Stimulated activated CD8-positive, alpha-beta memory T cell treated with anti-CD3 and anti-CD28 coated beads, Interleukin-15, amount 100 ng/mL, for 48 hours (primary cell): Measurements from ENCODE around the gene LZTS3.
"Not testable (repeated sequence)": the region's sequence is repeated elsewhere in the genome, so short reads cannot be mapped to it uniquely, and the experiment has no call there.

Experiments
- DNase-seq, 2 donors: peaks; one replicate each; pipeline ENCODE4 v3.0.0-alpha.2; 2020; ENCODE audit warnings: low read depth in 2 of 2

LZTS3 gene

DNA sequence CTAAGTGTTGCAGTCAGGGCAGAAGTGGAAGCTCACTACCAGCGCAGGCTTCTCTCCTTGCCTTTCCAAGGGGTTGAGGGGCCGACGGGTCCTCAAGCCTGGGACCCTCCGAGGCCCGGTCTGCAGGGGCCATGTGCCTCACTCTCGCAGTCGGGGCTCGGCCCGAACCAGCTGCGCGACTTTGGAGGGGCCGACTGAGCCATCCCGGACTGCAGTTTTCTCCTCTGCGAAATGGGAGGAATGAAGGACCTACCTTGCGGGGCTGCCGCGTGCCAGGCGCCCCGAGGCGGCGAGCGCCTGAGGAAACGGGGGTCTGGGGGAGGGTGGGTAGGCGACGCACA lies 5.6 kb downstream of the LZTS3 start:
- no peak for DNase-seq

DNA sequence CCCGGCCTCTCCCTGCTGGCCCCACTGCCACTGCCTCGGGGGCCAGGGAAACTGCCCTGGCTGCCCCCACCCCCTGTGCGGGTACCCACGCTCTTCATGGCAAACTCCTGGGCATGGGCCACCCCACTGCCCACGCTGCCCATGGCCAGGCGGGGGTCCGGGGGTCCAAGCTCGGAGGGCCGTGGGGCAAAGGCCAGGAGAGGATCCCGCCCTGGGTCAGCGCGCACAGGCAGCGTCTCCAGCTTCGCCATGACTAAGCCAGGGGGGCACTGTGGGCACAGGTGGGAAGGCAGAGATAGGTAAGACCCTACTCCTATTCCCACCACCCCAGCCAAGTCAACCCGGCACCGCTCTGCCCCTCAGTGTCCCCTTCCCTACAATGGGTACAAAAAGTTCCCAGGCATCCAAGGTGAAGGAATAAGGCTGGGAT lies 6.4 kb downstream of the LZTS3 start:
- DNase-seq, result no peak

DNA sequence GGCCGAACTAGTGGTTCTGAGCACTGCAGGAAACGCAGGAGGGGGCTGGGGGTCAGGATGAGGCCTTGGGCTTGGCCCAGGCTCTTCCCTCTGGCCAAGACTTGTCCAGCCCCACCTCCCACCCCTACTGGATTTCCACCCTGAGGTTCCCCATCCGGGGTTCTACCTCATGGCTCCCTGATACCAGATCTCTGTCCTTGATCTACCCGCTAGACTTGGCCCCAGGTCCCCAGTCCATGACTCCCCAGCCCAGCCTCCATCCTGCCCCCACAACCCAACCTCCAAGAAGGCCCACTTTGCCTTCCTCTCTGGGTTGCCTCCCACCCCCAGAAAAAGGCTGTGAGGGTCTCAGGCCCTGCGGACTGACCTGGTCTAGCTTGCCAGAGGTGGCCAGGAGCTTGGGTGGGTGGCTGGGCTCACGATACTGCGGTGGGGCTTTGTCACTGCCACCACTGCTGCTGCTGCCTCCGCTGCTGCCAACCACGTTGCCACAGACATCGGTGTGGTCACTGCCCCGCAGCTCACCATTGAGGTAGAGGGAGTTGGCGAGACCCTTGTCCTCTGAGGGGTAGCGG lies 6.9 kb downstream of the LZTS3 start:
- DNase-seq, result no peak

DNA sequence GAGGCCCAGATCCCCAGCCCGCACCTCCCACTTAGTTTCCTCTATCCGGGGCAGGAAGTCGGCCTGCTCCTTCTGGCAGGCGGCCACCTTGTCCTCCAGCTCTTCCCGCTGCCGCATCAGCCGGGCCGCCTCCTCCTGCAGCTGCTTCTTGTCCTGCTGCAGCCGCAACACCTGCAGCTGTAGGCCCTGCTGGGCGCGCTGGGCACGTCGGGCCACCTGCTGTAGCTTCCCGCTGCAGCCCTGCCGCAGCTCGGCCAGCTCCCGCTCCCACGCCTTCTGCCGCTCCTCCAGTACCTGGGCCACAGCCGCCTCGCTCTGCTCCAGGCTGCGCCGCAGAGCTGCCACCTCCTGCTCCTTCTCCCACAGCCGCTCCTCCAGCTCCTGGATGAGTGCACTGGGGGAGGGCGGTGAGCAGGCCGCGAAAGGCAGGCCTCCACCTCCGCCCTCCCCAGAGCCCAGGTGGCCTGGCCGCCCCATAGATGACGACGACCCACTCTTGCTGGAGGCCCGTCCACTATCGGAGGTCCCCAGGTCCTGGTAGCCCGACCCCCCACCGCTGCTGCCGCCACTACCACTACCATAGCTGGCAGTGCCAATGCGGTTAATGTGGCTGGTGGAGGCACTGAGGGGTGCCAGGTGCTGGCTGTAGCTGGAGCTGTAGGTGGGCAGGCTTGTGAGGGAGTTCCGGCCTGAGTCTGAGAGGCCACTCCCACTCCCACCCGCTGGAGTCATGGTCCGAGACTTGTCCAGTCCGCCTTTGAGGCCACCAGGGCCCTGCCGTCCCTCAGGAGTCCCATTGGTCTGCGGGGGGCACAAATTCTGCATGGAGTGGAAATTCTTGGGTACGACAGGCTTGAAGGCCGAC lies 7.6 kb downstream of the LZTS3 start:
- no peak for DNase-seq

DNA sequence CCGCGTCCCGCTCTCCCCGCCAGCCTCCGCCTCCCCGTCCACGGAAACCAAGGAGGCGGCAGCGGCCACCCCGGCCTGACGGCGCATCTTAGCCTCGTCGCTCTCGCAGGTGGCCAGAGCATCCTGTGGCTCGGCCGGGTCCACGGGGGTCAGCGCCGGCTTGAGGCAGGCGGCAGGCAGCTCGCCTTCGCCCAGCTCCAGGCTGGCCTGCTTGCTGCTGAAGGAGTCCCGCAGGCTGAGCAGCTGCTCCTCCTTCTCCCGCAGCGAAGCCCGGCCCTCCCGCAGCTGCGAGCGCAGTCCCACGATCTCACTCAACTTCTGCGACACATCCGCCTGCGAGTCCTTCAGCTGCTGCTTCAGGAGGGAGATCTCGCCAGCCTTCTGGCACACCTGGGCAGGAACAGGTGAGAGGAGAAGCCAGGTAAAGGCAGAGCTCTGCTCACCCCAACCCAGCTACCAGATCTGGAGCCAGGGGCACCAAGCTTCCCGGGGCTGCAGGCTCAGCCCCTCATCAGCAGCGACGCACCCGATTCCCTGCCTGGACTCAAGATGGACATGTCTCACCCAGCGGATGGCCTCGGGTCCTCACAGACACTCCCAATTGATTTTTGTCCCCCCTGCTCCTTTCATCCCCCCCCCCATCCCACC lies 8.5 kb downstream of the LZTS3 start:
- DNase-seq, result no peak

DNA sequence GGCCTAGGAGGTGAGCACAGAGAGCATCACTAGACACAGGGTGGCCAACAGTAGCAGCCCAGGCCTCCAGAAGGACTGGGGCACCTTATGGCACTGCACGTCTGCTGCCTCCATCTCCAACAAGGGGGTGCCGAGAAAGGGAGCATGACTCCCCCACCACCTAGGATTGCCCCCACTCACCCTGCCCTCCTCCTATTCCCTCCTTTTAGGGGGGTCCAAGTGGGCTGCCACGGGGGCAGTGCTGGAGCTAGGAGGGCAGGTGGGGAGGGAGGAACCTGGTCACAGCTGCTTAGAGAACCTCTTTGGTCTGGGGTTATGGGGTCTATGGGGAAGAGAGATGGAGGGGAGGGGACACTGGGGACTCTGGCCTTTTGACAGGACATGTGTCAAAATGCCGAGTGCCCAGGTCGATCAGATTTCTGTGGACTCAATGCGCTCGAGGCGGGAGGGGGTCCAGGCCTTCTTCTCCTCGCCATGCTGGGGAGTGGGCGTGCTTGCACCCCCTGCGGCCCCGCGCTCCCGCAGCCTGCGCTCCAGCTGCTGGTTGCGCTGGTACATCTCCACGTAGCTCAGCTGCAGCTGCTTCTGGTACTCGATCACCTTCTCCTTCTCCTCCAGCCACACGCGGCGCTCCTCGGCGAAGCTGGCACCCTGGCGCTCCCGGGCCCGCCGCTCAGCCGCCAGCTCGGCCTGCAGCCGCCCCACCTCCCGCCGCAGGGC lies 9.1 kb downstream of the LZTS3 start:
- no peak for DNase-seq

DNA sequence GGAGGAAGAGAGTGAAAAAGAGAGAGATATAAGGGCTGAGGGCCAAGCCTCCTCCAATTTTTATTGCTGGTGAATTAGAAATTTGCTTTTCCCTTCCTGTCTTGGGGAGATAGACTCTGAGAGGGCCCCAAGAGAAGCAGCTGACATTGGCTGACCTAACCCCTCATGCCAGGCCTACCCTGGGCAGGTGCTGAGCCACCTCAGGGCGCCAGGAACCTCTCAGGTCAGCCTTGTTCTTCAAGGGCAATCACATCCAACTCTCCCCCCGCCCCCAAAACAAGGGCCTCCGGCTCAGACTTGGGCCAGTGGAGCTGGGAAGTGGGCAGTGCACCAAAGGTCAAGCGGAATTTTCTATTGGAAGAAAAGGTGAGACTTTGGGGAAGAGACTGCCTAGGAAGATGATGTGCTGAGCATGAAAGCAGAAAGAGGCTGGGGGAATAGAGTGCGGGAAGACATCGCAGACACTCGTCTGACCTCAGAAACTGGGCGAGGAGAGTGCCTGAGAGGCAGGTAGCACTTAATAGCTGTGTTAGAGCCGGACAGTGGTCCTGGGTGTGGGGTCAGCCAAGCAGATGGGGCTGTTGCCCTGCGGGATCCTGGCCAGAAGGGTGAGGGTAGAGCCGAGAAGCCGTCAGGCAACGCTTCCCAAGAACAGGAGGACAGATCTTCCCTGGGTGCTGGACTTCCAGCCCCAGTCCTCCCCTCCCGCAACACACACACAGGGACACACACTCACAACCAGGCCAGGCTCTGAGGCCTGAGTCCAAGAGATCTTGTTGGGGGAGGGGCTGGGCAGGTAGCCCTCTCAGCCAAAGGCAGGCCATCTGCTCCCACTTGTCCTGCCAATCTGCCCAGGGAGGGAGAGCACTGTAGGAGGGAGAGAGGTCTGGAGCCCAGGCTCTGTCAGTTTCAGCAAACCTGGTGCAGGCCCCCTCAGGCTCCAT lies 10.0 kb downstream of the LZTS3 start:
- DNase-seq, result no peak

DNA sequence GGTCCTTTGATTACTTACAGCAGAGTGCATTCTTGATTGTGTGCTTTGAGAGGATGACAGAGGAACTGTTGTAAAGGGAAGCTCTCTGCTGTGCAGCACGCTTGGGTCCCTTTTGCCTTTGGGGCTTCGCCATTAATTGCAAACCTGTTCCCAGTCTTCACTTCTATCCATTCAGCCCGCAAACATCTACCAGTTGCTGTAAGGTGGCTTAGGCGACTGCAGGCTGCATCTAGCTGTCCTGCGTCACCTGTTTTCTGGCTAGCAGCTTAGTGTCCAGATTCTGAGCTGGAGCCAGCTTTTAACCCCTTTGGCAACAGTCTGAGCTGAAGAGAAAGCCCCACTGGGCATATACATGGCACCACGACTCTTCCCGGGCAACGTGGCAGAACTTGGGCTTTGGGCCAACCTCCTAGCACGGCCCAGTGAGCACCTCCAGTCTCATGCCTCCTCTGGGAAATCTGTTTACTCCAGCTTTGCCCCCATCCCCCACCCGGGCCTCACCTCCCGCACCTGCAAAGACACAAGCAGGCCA lies 11.2 kb downstream of the LZTS3 start:
- DNase-seq, result no peak

DNA sequence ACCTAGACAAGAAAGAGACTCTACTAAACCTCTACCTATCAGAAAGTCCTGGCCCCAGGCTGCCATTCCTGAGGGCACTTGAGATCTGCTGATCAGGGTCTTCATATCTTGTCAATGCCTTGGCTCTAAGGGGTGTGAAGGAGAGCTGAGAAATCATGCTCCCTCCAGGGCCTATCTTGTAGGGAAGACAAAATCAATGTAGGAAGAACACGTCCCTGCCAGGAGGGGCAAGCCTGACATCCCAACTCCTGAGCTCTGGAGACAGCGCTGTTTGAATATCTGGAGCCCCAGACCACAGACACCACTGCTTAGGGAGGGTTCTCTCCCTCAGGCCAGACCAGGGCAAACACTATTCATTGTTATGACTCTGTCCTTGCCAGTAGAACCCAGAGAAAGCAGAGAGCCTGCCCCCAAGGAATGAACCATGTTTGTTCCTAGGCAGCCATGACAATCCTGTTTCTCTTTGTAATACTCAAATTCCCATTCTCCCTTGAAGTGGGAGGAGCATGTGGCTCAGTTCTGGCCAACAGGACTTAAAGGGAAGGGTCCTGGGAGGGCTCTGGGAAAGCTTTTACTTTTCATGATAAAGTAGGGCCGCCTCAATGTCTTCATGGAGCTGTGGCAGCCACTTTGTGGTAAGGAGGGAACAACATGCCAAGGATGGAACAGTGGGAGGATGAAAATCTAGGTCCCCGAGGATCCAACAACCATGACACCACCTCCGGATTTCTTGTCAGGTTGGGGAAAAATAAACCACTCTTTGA lies 11.9 kb downstream of the LZTS3 start:
- no peak for DNase-seq

DNA sequence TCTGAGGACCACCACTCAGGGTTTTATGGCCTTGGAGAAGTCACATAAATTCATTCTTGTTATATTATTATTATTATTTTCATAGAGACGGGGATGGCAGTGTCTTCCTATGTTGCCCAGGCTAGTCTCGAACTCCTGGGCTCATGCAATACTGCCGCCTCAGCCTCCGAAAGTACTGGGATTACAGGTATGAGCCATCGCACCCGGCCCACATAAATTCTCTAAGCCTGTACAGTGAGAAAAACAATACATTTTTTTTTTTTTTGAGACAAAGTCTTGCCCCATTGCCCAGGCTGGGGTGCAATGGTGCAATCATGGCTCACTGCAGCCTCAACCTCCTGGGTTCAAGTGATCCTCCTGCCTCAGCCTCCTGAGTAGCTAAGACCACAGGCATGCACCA lies 12.9 kb downstream of the LZTS3 start:
- no peak for DNase-seq

DNA sequence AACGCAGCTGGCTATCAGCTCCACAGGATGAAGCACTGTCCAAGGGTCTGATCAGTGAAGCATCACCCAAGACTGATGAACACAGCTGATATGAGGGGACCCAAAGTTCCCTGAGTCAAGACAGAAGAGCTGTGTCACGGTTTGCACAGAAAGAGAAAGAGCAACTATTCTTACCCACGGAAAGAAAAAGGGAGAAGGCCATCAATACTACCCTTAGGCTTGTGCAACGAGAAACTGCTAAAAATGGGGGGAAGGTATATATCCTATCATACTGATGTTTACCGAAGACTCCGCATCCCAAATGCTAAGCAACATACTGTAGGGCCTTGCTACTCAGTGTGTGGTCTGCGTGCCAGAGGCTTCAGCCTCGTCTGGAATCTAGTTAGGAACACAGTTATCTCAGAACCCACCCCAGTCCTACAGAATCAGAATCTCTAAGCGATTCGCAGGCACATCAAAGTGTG lies 14.3 kb downstream of the LZTS3 start:
- DNase-seq, result no peak

DNA sequence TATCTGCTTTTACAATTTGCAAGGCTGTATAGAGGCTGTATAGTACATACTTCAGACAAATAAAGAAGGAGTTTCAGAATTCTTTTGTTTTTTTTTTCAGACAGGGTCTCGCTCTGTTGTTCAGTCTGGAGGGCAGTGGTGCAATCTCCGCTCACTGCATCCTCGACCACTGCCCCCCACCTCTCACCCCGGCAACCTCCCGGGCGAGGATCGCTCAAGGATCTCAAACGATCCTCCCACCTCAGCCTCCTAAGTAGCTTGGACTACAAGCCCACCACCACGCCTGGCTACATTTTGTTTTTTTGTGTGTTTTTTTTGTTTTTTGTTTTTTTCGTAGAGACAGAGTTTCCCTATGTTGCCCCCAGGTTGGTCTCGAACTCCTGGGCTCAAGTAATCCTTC lies 15.5 kb downstream of the LZTS3 start:
- DNase-seq, result no peak

DNA sequence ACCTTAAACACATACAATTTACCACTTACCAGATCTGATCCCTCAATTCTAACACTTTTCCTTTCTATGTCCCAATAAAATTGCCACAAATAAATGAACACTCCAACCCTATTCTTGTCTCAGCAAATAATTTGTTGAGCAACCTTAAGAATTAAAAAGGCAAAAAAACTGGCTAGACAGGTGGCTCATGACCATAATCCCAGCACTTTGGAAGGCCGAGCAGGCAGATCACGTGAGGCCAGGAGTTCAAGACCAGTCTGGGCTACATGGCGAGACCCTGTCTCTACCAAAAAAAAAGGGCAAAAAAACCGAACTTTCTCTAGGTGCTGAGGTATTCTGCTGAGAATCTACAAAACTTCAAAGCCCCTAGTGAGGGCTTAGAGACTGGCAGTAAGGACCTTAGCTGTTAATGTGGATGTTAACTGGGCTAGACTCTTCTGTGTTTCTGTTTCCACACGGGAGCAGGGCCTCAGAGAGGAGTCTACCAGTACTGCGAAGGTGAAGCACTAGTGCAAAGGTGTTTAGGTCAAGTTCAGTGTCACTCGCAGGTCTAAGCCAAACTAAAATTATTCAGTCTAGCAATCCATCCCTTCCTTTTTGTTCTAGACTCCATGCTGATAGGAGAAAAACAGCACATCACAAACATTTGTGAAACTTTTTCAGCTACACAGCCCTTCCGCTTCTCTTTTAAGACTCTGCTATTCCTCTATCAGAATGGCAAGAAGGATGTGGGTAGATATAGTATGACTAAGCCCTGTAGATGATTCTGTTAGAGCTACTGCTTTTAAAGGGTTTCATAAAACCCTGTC lies 16.3 kb downstream of the LZTS3 start:
- DNase-seq, result no peak

DNA sequence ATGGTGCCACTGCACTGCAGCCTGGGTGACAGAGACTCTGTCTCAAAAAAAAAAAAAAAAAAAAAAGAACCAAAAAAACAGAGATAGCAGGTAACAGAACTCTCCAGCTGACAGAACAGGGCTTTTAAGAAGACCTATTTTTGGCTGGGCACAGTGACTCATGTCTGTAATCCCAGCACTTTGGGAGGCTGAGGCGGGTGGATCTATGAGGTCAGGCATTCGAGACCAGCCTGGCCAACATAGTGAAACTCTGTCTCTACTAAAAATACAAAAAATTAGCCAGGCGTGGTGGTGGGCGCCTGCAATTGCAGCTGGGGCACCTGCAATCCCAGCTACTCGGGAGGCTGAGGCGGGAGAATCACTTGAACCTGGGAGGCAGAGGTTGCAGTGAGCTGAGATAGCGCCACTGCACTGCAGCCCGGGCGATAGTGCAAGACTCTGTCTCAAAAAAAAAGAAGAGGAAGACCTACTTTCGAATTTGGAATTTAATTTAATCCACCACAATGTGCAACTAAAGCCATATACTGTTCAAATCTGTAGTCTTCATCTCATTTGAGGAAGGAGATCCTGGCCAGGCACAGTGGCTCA lies 21.2 kb downstream of the LZTS3 start:
- DNase-seq, result not testable (repeated sequence)

DNA sequence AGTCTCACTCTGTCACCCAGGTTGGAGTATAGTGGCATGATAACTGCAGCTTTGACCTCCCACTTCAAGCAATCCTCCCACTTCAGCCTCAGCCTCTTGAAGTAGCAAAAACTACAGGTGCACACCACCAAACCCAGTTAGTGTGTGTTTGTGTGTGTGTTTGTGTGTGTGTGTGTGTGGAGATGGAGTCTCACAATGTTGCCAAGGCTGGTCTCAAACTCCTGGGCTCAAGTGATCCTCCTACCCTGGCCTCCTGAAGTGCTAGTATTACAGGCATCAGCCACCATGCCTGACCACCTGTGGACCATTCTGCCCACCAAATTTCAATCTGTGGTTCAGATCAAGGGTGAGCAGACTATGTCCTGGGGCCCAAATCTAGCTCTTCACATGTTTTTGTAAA lies 22.4 kb downstream of the LZTS3 start:
- no peak for DNase-seq

DNA sequence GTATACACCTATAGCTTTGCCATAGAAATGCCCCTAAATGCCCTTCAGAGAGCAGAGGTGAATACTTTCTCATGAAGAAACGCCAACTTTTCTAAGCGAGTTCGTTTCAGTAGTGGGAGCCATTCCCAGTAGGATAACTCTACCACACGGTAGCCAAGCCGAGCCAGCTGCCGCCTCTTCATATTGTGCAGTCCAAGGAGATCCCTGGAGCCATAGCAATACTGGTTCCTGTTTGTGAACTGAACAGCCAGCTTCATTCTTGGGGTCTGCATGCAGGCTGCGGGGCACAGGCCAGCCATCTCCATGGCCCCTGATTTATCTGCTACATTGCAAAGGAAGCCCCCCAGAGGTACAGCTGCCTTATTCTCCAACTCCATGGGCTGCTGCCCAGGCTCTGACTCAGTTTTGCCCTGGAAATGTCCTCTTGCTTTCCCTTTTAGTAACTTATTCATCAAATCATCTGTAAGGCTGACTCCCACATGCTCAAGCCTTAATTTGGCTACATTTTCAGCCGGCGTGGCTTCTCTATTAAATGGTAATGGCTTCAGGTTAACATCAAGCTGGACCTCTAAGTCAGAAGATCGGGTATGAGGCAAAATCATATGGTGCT lies 26.5 kb downstream of the LZTS3 start:
- no peak for DNase-seq

DNA sequence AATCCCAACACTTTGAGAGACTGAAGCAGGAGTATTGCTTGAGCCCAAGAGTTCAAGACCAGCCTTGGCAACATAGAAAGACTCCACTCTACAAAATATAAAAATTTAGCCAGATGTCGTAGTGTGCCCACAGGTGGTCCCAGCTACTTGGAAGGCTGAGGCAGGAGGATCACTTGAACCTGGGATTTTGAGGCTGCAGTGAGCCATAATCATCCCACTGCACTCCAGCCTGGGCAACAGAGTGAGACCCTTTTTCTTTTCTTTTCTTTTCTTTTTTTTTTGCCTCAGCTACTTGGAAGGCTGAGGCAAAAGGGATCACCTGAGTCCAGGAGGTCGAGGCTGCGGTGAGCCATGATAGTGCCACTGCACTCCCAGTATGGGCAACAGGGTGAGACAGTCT lies 31.6 kb downstream of the LZTS3 start:
- no peak for DNase-seq

DNA sequence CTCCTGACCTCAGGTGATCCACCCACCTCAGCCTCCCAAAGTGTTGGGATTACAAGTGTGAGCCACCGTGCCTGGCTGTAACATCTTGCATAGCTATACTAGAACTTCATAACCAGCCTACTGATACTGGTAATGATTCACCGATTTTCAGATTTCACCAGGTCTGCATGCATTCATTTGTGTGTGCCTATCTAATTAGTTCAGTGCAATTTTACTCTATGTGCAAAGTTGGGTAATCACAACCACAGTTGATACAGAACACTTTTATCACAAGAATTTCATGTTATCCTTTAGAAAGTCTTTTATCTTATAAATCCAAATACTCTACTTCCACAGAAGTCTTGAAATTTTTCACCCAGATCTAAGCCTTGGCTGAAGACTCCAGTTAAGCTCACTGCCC lies 35.9 kb downstream of the LZTS3 start:
- DNase-seq, result no peak
